H1 (cell line): ENCODE measurements around the gene L3MBTL3. TPM values are rescaled to one million over a fixed set of nuclear protein-coding genes. Genes with fewer than 3 reads are reported as not detected.

Source experiments
- CTCF ChIA-PET: fragments of 300-600 bp; sonication (Branson Sonifier 250); formaldehyde crosslinking; loops from one replicate; lab custom pipeline; 2021; ENCODE audit not compliant: partially characterized antibody; lab: Charles Lee
- POLR2A ChIA-PET: fragments of 300-600 bp; sonication (Branson Sonifier 250); formaldehyde crosslinking; loops from one replicate; lab custom pipeline; 2021; ENCODE audit warnings: inconsistent platforms; ENCODE audit not compliant: partially characterized antibody; lab: Charles Lee
- DNase-seq, 2 experiments: peaks; one replicate each; pipeline versions ENCODE4 v3.0.0 to v3.0.0-alpha.2; 2010 to 2022; ENCODE audit warnings: low spot score in 2 of 2, low read depth in 1 of 2, mixed read lengths in 1 of 2
- FAIRE-seq: peaks from 2 replicates; lab custom pipeline; 2011; peaks lifted over from hg19 to GRCh38; lab: Jason Lieb, UNC
- H2AFZ ChIP-seq: 2 replicates; pipeline ENCODE4 v1.8.1; 2012; ENCODE audit warnings: low read length, inconsistent platforms
- H2AK5ac ChIP-seq: 2 replicates; pipeline ENCODE4 v1.6.1; 2013; ENCODE audit warnings: low read depth, low read length
- H2BK120ac ChIP-seq: replicated peaks from 2 replicates; pipeline ENCODE3; 2013; ENCODE audit warnings: low read depth, low read length, inconsistent platforms
- H2BK12ac ChIP-seq: 2 replicates; pipeline ENCODE4 v1.6.1; 2013; ENCODE audit warnings: low read depth, low read length
- H2BK15ac ChIP-seq: 2 replicates; pipeline ENCODE4 v1.6.1; 2013; ENCODE audit warnings: low read length
- H2BK20ac ChIP-seq: 2 replicates; pipeline ENCODE4 v1.6.1; 2013; ENCODE audit warnings: low read length
- H2BK5ac ChIP-seq: 2 replicates; pipeline ENCODE4 v1.6.1; 2013; ENCODE audit warnings: low read depth, low read length
- H3K14ac ChIP-seq: 2 replicates; pipeline ENCODE4 v1.6.1; 2013; ENCODE audit warnings: inconsistent platforms; ENCODE audit not compliant: insufficient read length
- H3K18ac ChIP-seq: 2 replicates; pipeline ENCODE4 v1.6.1; 2013; ENCODE audit warnings: low read length; ENCODE audit errors: extremely low read depth
- H3K23ac ChIP-seq: 2 replicates; pipeline ENCODE4 v1.6.1; 2013; ENCODE audit warnings: inconsistent platforms; ENCODE audit not compliant: insufficient read length
- H3K23me2 ChIP-seq: 2 replicates; pipeline ENCODE4 v1.6.1; 2013; ENCODE audit warnings: low read depth, low read length
- H3K27ac ChIP-seq: 2 replicates; pipeline ENCODE4 v1.6.1; 2011; ENCODE audit warnings: low read depth, low read length, inconsistent platforms
- H3K27me3 ChIP-seq, 4 experiments: replicated peaks in 1 of 4; 1 replicate in 1 of 4; 2 replicates in 3 of 4; pipeline versions ENCODE4 v1.6.1 to v1.8.1; 2011 to 2013; ENCODE audit warnings: low read length in 3 of 4, mild to moderate bottlenecking in 3 of 4, inconsistent platforms in 2 of 4, mixed read lengths in 2 of 4, moderate library complexity in 1 of 4; ENCODE audit not compliant: control insufficient read depth in 3 of 4, insufficient read depth in 3 of 4; ENCODE audit errors: extremely low read depth in 1 of 4
- H3K36me3 ChIP-seq, 4 experiments: 2 replicates each; pipeline versions ENCODE4 v1.6.1 to v1.8.1; 2011 to 2013; ENCODE audit warnings: mild to moderate bottlenecking in 4 of 4, low read length in 3 of 4, moderate library complexity in 2 of 4, control low read depth in 1 of 4, inconsistent platforms in 1 of 4; ENCODE audit not compliant: insufficient read depth in 4 of 4, control insufficient read depth in 2 of 4
- H3K4ac ChIP-seq: replicated peaks from 2 replicates; pipeline ENCODE3; 2013; ENCODE audit warnings: low read length, low read depth, mixed read lengths, inconsistent platforms; ENCODE audit not compliant: insufficient read length
- H3K4me1 ChIP-seq, 4 experiments: replicated peaks in 1 of 4; 1 replicate in 1 of 4; 2 replicates in 3 of 4; pipeline versions ENCODE4 v1.6.1 to v1.8.1; 2011 to 2013; ENCODE audit warnings: low read length in 3 of 4, inconsistent platforms in 2 of 4, mixed read lengths in 1 of 4; ENCODE audit not compliant: insufficient read depth in 4 of 4, control insufficient read depth in 3 of 4
- H3K4me2 ChIP-seq, 2 experiments: 2 replicates each; pipeline versions ENCODE4 v1.6.1 to v1.8.1; 2011 to 2013; ENCODE audit warnings: low read depth in 2 of 2, low read length in 2 of 2, control low read depth in 1 of 2, inconsistent platforms in 1 of 2, mild to moderate bottlenecking in 1 of 2; ENCODE audit not compliant: insufficient read depth in 1 of 2
- H3K4me3 ChIP-seq, 4 experiments: fragments of 200-600, 300-600 bp in 1 of 4; sonication (generic), shearing (Covaris generic), sonication (Bioruptor Twin) in 1 of 4; 2 replicates each; pipeline versions ENCODE4 v1.5.1 to v1.8.1; 2011 to 2016; ENCODE audit warnings: low read length in 4 of 4, low read depth in 3 of 4, control low read depth in 2 of 4, inconsistent platforms in 2 of 4, mild to moderate bottlenecking in 2 of 4, mixed read lengths in 1 of 4, moderate library complexity in 1 of 4; ENCODE audit not compliant: insufficient read depth in 2 of 4; ENCODE audit errors: extremely low read depth in 1 of 4
- H3K56ac ChIP-seq: replicated peaks from 2 replicates; pipeline ENCODE3; 2013; ENCODE audit warnings: low read depth, mild to moderate bottlenecking, mixed read lengths, low read length, inconsistent platforms; ENCODE audit not compliant: insufficient read length
- H3K79me1 ChIP-seq: 2 replicates; pipeline ENCODE4 v1.6.1; 2013; ENCODE audit warnings: low read depth, low read length, control low read depth
- H3K79me2 ChIP-seq, 2 experiments: 2 replicates each; pipeline versions ENCODE4 v1.6.1 to v1.8.1; 2012 to 2013; ENCODE audit warnings: low read length in 2 of 2, mild to moderate bottlenecking in 2 of 2, inconsistent platforms in 1 of 2; ENCODE audit not compliant: insufficient read depth in 2 of 2, control insufficient read depth in 1 of 2
- H3K9ac ChIP-seq, 4 experiments: replicated peaks in 1 of 4; 1 replicate in 1 of 4; 2 replicates in 3 of 4; pipeline versions ENCODE4 v1.6.1 to v1.8.1; 2011 to 2013; ENCODE audit warnings: low read depth in 3 of 4, low read length in 3 of 4, control low read depth in 2 of 4, mild to moderate bottlenecking in 2 of 4, moderate library complexity in 2 of 4, inconsistent platforms in 1 of 4; ENCODE audit errors: extremely low read depth in 1 of 4
- H3K9me3 ChIP-seq, 2 experiments: 2 replicates each; pipeline versions ENCODE4 v1.6.1 to v1.8.1; 2012 to 2013; ENCODE audit warnings: mild to moderate bottlenecking in 2 of 2, moderate library complexity in 2 of 2, control low read depth in 1 of 2, inconsistent platforms in 1 of 2, low read depth in 1 of 2, low read length in 1 of 2, mixed read lengths in 1 of 2; ENCODE audit not compliant: insufficient read depth in 2 of 2
- H4K20me1 ChIP-seq, 2 experiments: replicated peaks in 1 of 2; 2 replicates each; pipeline versions ENCODE3 to v1.8.1; 2011 to 2013; ENCODE audit warnings: inconsistent platforms in 2 of 2, low read length in 2 of 2, mild to moderate bottlenecking in 1 of 2; ENCODE audit not compliant: insufficient read depth in 2 of 2, control insufficient read depth in 1 of 2
- H4K5ac ChIP-seq: 2 replicates; pipeline ENCODE4 v1.6.1; 2013; ENCODE audit warnings: low read length, low read depth, mixed read lengths, inconsistent platforms; ENCODE audit not compliant: insufficient read length
- H4K8ac ChIP-seq: 2 replicates; pipeline ENCODE4 v1.8.0; 2013; ENCODE audit warnings: mild to moderate bottlenecking, moderate library complexity, low read length, inconsistent platforms; ENCODE audit not compliant: insufficient read depth; ENCODE audit errors: extremely low read depth
- H4K91ac ChIP-seq: replicated peaks from 2 replicates; pipeline ENCODE3; 2013; ENCODE audit warnings: low read length, mixed read lengths, inconsistent platforms; ENCODE audit not compliant: insufficient read length
- ASH2L ChIP-seq: fragments of 200-600, 300-600 bp; sonication (generic); IDR thresholded peaks from one replicate; pipeline ENCODE4 v1.7.1; 2017; ENCODE audit warnings: low read length
- CBX5 ChIP-seq: fragments of 300-800, 300-1000 bp; sonication (generic); IDR thresholded peaks from 2 replicates; pipeline ENCODE4 v1.7.1; 2016; ENCODE audit warnings: antibody characterized with exemption, low read length, low read depth
- CTBP2 ChIP-seq: IDR thresholded peaks from 2 replicates; pipeline ENCODE4 v1.7.0; 2011; ENCODE audit warnings: borderline replicate concordance, mild to moderate bottlenecking, moderate library complexity, mixed read lengths, low read length; ENCODE audit not compliant: insufficient read depth, insufficient read length
- EP300 ChIP-seq, 2 experiments: IDR thresholded peaks; 1 replicate in 1 of 2; 2 replicates in 1 of 2; pipeline ENCODE4 v1.6.1; 2011 to 2012; ENCODE audit warnings: low read depth in 2 of 2, low read length in 2 of 2, mild to moderate bottlenecking in 2 of 2, borderline replicate concordance in 1 of 2, inconsistent platforms in 1 of 2, moderate library complexity in 1 of 2
- EZH2 ChIP-seq: fragments of 200-600 bp; sonication (generic); IDR thresholded peaks from 2 replicates; pipeline ENCODE4 v1.7.1; 2012; ENCODE audit warnings: low read depth, mild to moderate bottlenecking, moderate library complexity, low read length, inconsistent platforms; ENCODE audit not compliant: severe bottlenecking
- JUND ChIP-seq: IDR thresholded peaks from 2 replicates; pipeline ENCODE4 v1.6.1; 2011; ENCODE audit warnings: mild to moderate bottlenecking, improper control_type of control experiment, low read length
- KDM4A ChIP-seq: IDR thresholded peaks from one replicate; pipeline ENCODE4 v1.7.1; 2012; ENCODE audit warnings: low read depth, mild to moderate bottlenecking, moderate library complexity, low read length, inconsistent platforms; ENCODE audit not compliant: severe bottlenecking
- MAX ChIP-seq: IDR thresholded peaks from 2 replicates; pipeline ENCODE4 v1.6.1; 2012; ENCODE audit warnings: inconsistent platforms
- NRF1 ChIP-seq: IDR thresholded peaks from 2 replicates; pipeline ENCODE4 v1.6.1; 2011; ENCODE audit warnings: mild to moderate bottlenecking, low read depth, low read length, improper control_type of control experiment
- POU5F1 ChIP-seq: IDR thresholded peaks from 2 replicates; pipeline ENCODE4 v1.6.1; 2011; ENCODE audit warnings: low read depth, mild to moderate bottlenecking, low read length, moderate library complexity
- RAD21 ChIP-seq, 2 experiments: IDR thresholded peaks in 1 of 2; conservative IDR thresholded peaks in 1 of 2; 2 replicates each; pipeline ENCODE4 v1.6.1; 2011; ENCODE audit warnings: low read depth in 2 of 2, low read length in 2 of 2, improper control_type of control experiment in 1 of 2, inconsistent platforms in 1 of 2, mild to moderate bottlenecking in 1 of 2, moderate library complexity in 1 of 2
- SP4 ChIP-seq: IDR thresholded peaks from 2 replicates; pipeline ENCODE4 v1.6.1; 2012; ENCODE audit warnings: low read length, inconsistent platforms
- TAF1 ChIP-seq: IDR thresholded peaks from 2 replicates; pipeline ENCODE4 v1.6.1; 2011; ENCODE audit warnings: mild to moderate bottlenecking, low read depth, low read length
- TBP ChIP-seq: IDR thresholded peaks from 2 replicates; pipeline ENCODE4 v1.6.1; 2011; ENCODE audit warnings: low read depth, low read length, improper control_type of control experiment
- YY1 ChIP-seq: IDR thresholded peaks from 2 replicates; pipeline ENCODE4 v1.6.1; 2011; ENCODE audit warnings: low read depth, mild to moderate bottlenecking, low read length
- ZNF274 ChIP-seq: IDR thresholded peaks from 2 replicates; pipeline ENCODE4 v1.7.0; 2012; ENCODE audit warnings: low read length, borderline replicate concordance; ENCODE audit errors: extremely low read depth
- polyA plus RNA-seq, 7 experiments: library from polyadenylated mRNA; depleted of rRNA in 3 of 7; stranded (reverse) in 5 of 7; unstranded in 2 of 7; fragments of >200 nt in 5 of 7; fragments of 200-250 nt in 2 of 7; gene quantifications; 1 replicate in 5 of 7; 2 replicates in 1 of 7; 4 replicates in 1 of 7; pipeline versions ENCODE4 v1.2.1 to v1.2.3, GENCODE V29; 2011 to 2013; ENCODE audit warnings: missing spikeins in 2 of 7, mixed read lengths in 2 of 7
- total RNA-seq: library from RNA; stranded (reverse); fragmentation: NEBNext Ultra II Directional; extraction: Animal tissue kit (Norgen Biotek cat#: 25700); gene quantifications from 2 replicates; pipeline ENCODE4 v1.2.1, GENCODE V29; 2021

L3MBTL3 gene
- total and polyA plus RNA-seq, 2 of the 8 experiments (the other 6 are each of a cell fraction or from before 2014, with no cell fraction given) = 3.9 to 17.2 TPM

- no peak overlapping the region for H3K56ac ChIP-seq
- no peak overlapping the region for H4K8ac ChIP-seq
- no peak overlapping the region for H2BK15ac ChIP-seq
- no peak overlapping the region for H2BK20ac ChIP-seq
- no peaks in the 10 kb centered on the region for H4K20me1 ChIP-seq
- no peak overlapping the region for H3K27ac ChIP-seq
- H3K9ac ChIP-seq = no peak overlapping the region
- H3K4me1 ChIP-seq = no peaks in the 10 kb centered on the region
- no peak overlapping the region for H2BK120ac ChIP-seq
- ChIA-PET POLR2A (no interaction called here), CTCF (interaction anchor here (0.7 to 1.3 kb wide), 2 partner anchors 41 to 162 kb away, joined by 3 to 4 read pairs; no protein-coding TSS in a partner anchor)
- no peak overlapping the region for H3K4me3 ChIP-seq
- H3K36me3 ChIP-seq = no peaks in the 10 kb centered on the region
- H4K91ac ChIP-seq = no peak overlapping the region
- H2BK12ac ChIP-seq = no peak overlapping the region
- DNase-seq (no peak), FAIRE-seq (no peak)
- no peak overlapping the region for H3K14ac ChIP-seq
- no peaks in the 10 kb centered on the region for H3K27me3 ChIP-seq
- H2BK5ac ChIP-seq = no peak overlapping the region
- H3K4ac ChIP-seq = no peak overlapping the region
- H3K9me3 ChIP-seq = no peaks in the 10 kb centered on the region
- no peak overlapping the region for H4K5ac ChIP-seq
- H3K79me1 ChIP-seq = no peaks in the 10 kb centered on the region
- H3K18ac ChIP-seq = no peak overlapping the region
- H3K4me2 ChIP-seq = no peak overlapping the region
- H3K79me2 ChIP-seq = no peaks in the 10 kb centered on the region
- H3K23ac ChIP-seq = no peak overlapping the region
- no peak overlapping the region for H2AFZ ChIP-seq
- H3K23me2 ChIP-seq = no peaks in the 10 kb centered on the region
- no peak overlapping the region for H2AK5ac ChIP-seq
- TF ChIP-seq KDM4A (no peak), JUND (no peak), RAD21 (IDR thresholded peaks at IDR 0.05 in 1 of 2, conservative IDR thresholded peaks at IDR 0.05 in 1 of 2; ENCODE audit: low read depth in 2 of 2, low read length in 2 of 2) (no peak), NRF1 (no peak), POU5F1 (no peak), EZH2 (no peak), TAF1 (no peak), TBP (no peak), YY1 (no peak), CTBP2 (no peak), MAX (no peak), EP300 (IDR thresholded peaks at IDR 0.05; ENCODE audit: borderline replicate concordance in 1 of 2, low read depth in 2 of 2, low read length in 2 of 2) (no peak), ASH2L (no peak), ZNF274 (no peak), SP4 (no peak), CBX5 (no peak)
These were observed 102.3 kb downstream of the L3MBTL3 start for GRCh38 chr6:130120731-130121130.
